AG04450 (cell line): ENCODE measurements around the gene KIFC3. TPM values are rescaled to one million over a fixed set of nuclear protein-coding genes. Genes with fewer than 3 reads are reported as not detected.
A peak's percentile ranks its signal among the peaks of the same experiment; 100 is the strongest.

Source experiments
- CTCF ChIA-PET: fragments of 300-600, 350-600 bp; formaldehyde crosslinking; extraction: SDS; loops from one replicate; lab custom pipeline; 2022; ENCODE audit warnings: antibody characterized with exemption, inconsistent platforms; lab: Charles Lee
- POLR2A ChIA-PET: fragments of 350-600 bp; formaldehyde crosslinking; extraction: SDS; loops from one replicate; lab custom pipeline; 2021; ENCODE audit warnings: antibody characterized with exemption, inconsistent platforms; lab: Yijun Ruan, JAX
- DNase-seq: peaks from one replicate; pipeline ENCODE4 v3.0.0-alpha.2; 2011; ENCODE audit warnings: low read depth, low spot score
- H3K27ac ChIP-seq: one replicate; pipeline ENCODE4 v1.5.1; 2012; ENCODE audit warnings: low read depth, low read length, control low read depth
- H3K27me3 ChIP-seq: one replicate; pipeline ENCODE4 v1.6.0; 2012; ENCODE audit warnings: low read length; ENCODE audit not compliant: control insufficient read depth, insufficient read depth
- H3K4me3 ChIP-seq: 2 replicates; pipeline ENCODE4 v1.5.1; 2011; ENCODE audit warnings: mild to moderate bottlenecking, low read depth, low read length, control low read depth
- H3K9me3 ChIP-seq: 2 replicates; pipeline ENCODE4 v1.5.1; 2012; ENCODE audit warnings: low read length; ENCODE audit not compliant: control insufficient read depth, insufficient read depth
- polyA plus RNA-seq: library from polyadenylated mRNA; depleted of rRNA; stranded (reverse); fragments of >200 nt; gene quantifications from 2 replicates; pipeline ENCODE4 v1.2.3, GENCODE V29; 2011
- TF ChIP-seq, protein P1 (sequence below): IDR thresholded peaks from 2 replicates; pipeline ENCODE4 v1.5.1; 2011; ENCODE audit warnings: low read depth, low read length, control low read depth, inconsistent platforms

KIFC3 gene
- polyA plus RNA-seq, 1 experiment = 24.4 TPM

GRCh38 chr16:57810197-57811031 is 8.1 kb upstream of the KIFC3 start:
- H3K4me3 ChIP-seq = no peak overlapping the region
- TF ChIP-seq, protein P1, sequence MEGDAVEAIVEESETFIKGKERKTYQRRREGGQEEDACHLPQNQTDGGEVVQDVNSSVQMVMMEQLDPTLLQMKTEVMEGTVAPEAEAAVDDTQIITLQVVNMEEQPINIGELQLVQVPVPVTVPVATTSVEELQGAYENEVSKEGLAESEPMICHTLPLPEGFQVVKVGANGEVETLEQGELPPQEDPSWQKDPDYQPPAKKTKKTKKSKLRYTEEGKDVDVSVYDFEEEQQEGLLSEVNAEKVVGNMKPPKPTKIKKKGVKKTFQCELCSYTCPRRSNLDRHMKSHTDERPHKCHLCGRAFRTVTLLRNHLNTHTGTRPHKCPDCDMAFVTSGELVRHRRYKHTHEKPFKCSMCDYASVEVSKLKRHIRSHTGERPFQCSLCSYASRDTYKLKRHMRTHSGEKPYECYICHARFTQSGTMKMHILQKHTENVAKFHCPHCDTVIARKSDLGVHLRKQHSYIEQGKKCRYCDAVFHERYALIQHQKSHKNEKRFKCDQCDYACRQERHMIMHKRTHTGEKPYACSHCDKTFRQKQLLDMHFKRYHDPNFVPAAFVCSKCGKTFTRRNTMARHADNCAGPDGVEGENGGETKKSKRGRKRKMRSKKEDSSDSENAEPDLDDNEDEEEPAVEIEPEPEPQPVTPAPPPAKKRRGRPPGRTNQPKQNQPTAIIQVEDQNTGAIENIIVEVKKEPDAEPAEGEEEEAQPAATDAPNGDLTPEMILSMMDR = no peak
- H3K9me3 ChIP-seq = no peaks in the 10 kb centered on the region
- ChIA-PET CTCF (interaction anchor here (0.7 kb wide), 1 partner anchor 53 kb away, joined by 3 read pairs; no protein-coding TSS in a partner anchor), POLR2A (no interaction called here)
- DNase-seq = no peak
- H3K27ac ChIP-seq = no peak overlapping the region
- H3K27me3 ChIP-seq = no peaks in the 10 kb centered on the region

DNA sequence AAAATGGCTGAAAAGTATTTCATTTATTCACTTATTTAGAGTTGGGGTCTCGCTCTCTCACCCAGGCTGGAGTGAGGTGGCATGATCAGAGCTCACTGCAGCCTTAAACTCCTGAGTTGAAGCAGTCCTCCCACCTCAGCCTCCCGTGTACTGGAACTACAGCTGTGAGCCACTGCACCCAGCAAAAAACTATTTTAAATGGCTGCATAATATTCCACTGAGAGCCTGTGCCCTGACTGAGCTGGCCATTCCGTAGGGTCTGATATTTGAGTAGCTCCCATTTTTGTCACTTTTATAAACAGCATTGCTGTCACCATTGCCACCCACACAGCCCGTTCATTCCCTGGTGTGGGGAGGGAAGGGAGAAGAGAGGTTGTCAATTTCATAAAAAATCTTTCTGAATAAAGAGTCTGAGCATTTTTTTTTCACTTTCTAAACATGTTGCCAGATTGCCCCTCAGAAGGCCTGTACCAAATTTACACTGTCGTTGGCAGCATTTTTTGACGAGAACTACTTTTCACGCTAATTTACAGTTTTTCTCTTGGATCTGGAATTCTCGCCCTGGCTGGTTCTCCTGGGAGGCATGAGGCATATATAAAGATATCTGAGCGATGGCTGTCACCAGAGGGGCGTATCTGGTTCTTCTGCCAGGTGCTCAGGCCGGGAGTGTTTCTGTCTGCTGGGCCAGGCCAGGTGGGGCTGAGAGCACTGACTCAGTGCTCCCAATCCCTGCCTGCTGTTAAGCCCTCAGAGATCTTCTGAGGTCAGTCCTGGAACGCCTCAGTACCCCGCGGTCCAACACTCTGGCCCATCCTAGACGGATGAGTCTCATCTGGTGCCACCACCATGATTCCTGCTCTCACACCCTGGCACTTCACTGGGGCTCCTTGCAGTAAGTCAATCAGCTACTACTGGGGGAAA is 7.2 kb upstream of the KIFC3 start:
- H3K9me3 ChIP-seq = no peaks in the 10 kb centered on the region
- no peak overlapping the region for H3K4me3 ChIP-seq
- CTCF ChIA-PET = interaction anchor here (0.7 to 1.2 kb wide), 2 partner anchors 54 kb away, joined by 3 read pairs; no protein-coding TSS in a partner anchor
- H3K27me3 ChIP-seq = no peaks in the 10 kb centered on the region
- DNase-seq = no peak
- POLR2A ChIA-PET = no interaction called here
- TF ChIP-seq, protein P1 = no peak
- no peak overlapping the region for H3K27ac ChIP-seq

GRCh38 chr16:57808589-57809228 is 6.4 kb upstream of the KIFC3 start:
- Histone ChIP-seq H3K4me3 (no peak overlapping the region), H3K27me3 (no peaks in the 10 kb centered on the region), H3K27ac (no peak overlapping the region), H3K9me3 (no peaks in the 10 kb centered on the region)
- TF ChIP-seq, protein P1 = no peak
- DNase-seq = no peak
- ChIA-PET POLR2A (interaction anchor here (0.6 to 1.0 kb wide), 2 partner anchors 8 to 18 kb away, joined by 5 to 8 read pairs; no protein-coding TSS in a partner anchor), CTCF (interaction anchor here (0.7 to 1.2 kb wide), 3 partner anchors 55 to 1208 kb away, joined by 3 to 5 read pairs (median 3); no protein-coding TSS in a partner anchor)

GRCh38 chr16:57807968-57808528 is 5.8 kb upstream of the KIFC3 start:
- TF ChIP-seq, protein P1 = no peak
- peak overlapping the region; percentile 39 for H3K27ac ChIP-seq
- CTCF ChIA-PET = interaction anchor here (0.7 to 1.4 kb wide), 4 partner anchors 55 to 1207 kb away, joined by 3 to 5 read pairs (median 4); no protein-coding TSS in a partner anchor

More at GRCh38 chr16:57807968-57808528, 5.8 kb upstream of the KIFC3 start:
- Histone ChIP-seq H3K27me3 (no peaks in the 10 kb centered on the region), H3K4me3 (peak overlapping the region; percentile 31), H3K9me3 (no peaks in the 10 kb centered on the region)
- peak; percentile 47 for DNase-seq
- POLR2A ChIA-PET = interaction anchor here (0.6 to 1.0 kb wide), 2 partner anchors 8 to 18 kb away, joined by 5 to 8 read pairs; no protein-coding TSS in a partner anchor
